GM18861 (cell line): ENCODE data around the gene ARL15.
"Not testable (repeated sequence)": the region's sequence is repeated elsewhere in the genome, so short reads cannot be mapped to it uniquely, and the experiment has no call there.

Experiments used
- ATAC-seq: cut with Tn5 transposase; IDR thresholded peaks from one replicate; pipeline ENCODE4 v1.9.1; 2021; ENCODE audit not compliant: unreplicated experiment

Gene ARL15

DNA sequence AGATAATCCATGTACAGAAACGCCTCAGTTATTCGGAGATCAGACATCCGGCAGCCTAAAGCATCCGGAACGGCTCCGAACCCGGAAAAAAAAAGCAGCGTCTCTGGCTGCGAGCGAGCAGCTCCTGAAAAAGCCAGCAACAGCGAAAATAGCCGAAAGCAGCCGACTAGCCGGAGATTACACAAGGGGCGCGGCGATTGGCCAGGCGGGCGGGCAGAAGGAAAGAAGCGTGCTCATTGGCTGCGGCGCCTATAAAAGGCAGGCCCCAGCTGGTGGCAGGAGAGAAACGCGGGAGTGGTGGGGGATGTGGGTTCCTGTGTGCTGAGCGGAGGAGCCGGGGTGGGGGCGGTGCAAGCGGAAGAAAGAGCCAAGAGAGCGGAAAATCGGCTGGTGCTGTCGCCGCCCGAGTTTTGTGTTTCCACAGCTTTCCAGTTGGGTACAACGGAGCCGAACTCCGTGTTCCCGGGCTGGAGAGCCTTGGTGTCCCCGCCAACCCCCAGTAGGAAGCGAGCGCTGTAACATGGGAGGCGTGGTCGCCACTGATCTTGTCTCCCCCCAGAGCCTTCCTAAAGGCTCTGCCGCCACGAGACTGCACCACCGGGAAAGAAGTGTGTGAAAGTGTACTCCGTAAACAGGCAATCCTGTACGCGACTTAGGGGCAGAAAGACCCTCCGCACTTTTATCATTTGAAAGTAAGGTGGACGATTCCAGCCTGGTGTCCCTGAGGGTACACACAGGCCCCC, at the start of gene ARL15:
Gene ARL15, minus strand, starts transcription at position 141 of the 743 bp plus-strand sequence.
- ATAC-seq, result peak; percentile 94

DNA sequence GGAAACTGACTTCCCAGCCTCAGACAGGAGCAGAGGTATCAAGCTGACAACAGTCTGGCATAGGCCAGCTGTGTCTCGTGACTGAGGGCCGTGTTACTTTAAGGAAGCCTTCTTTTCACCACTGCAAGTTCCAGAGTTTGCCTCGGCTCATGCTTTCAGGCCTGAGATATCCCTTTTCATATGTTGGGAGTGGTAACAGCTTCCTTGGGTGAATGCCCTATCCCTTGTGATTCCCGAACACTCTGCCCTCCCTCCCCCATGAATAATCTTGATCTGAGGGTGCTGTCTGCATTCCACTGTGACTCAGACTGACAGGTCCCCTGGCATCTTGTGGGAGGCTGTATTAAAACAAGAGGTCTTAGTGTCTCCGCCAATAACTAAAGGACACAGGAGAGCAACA, 49.7 kb upstream of the ARL15 start:
- ATAC-seq, result no peak

DNA sequence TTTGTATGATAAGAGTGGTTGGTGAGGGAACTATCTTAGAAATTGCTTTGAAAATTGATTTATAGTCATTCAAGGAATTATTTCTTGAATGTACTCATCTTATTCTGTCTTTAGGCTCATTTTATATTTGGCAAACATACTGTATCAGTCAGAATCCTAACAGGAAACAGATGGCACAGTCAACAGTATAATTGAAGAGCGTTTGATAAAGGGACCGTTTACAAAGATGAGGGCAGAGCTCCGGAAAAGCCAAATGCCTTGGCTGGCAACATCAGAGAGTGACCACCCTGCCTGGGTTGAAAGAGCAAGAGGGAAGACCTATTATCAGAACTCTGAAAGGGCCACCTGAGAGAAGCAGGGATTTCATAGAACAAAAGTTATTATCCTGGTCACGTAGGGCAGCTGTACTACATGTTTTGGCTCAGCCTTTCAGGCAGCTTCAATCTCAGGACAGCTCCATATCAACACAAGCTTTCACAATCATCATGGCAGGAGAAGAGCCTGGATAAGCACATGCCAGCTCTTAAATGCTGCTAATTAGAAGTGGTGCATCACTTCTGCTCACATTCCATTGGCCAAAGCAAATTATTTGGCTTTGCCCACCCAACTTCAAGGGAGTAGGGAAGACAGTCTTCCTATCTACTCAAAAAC, 47.2 kb upstream of the ARL15 start:
- no peak for ATAC-seq

DNA sequence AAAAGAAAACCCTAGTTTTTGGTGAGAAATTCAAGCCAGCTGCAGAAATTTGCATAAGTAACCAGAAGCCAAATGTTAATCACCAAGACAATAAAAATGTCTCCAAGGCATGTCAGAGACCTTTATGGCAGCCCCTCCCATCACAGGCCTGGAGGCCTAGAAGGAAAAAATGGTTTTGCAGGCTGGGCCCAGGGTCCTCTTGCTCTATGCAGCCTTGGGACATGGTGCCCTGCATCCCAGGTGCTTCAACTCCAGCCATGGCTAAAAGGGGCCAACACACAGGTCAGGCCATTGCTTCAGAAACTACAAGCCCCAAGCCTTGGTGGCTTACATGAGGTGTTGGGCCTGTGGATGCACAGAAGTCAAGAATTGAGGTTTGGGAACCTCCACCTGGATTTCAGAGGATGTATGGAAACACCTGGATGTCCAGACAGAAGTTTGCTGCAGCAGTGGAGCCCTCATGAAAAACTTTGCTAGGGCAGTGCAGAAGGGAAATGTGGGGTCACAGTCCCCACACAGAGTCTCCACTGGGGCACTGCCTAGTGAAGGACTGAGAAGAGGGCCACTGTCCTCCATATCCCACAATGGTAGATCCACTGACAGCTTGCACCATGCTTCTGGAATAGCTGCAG, 43.7 kb upstream of the ARL15 start:
- ATAC-seq, result not testable (repeated sequence)

DNA sequence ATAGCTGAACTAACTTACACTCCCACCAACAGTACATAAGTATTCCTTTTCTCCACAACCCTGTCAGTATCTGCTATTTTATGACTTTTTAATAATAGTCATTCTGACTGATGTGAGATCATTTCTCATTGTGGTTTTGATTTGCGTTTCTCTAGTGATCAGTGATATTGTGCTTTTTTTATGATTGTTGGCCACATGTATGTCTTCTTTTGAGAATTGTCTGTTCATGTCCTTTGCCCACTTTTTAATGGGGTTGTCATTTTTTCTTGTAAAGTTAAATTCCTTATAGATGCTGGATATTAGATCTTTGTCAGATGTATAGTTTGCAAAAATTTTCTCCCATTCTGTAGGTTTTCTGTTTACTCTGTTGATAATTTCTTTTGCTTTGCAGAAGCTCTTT, 42.2 kb upstream of the ARL15 start:
- ATAC-seq, result not testable (repeated sequence)

DNA sequence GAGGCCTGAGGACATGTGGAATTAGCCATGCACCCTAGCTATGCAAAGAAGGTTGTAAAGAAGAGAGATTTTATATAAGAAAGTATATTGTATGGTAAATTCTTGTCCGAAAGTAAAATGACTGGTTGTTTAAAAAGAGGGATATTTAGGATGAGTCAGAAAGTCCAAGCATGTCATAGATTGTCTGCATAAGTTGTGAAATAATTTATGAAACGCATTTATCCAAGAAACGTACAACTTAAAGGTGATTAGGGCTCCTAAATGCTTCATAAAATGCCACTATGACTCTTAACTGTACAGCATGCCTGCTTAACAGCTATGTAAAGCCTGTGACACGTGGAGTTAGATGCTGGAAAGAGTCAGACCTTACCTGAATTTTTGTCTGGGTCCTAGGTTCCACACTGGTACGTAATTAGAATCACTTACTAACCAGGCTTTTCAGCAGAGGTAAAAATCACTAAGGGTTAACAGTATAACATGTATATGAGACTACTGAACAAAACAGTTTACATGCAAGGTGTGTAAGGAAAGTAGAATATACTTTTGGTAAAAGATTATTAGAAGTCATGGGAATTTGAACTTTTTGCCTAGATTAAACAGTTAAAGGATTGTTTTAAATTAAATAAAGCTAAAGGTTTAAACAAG, 37.0 kb upstream of the ARL15 start:
- ATAC-seq, result no peak

DNA sequence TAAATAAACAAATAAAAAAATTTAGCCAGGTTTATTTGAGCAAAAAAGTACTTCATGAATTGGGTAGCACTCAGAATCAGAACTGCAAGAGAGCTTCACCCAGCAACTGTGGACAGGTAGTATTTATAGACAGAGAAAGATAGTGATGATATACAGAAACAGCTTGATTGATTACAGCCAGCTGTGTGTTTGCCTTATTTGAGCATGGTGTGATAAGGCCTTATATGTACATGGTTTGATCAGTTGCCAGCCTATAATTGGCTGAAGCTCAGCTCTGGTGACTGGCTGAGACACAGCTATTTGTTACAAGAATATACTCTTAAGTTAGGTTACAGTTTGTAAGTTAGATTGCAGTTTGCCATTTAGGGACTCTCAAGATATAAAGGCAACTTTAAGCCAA, 34.3 kb upstream of the ARL15 start:
- ATAC-seq, result no peak

DNA sequence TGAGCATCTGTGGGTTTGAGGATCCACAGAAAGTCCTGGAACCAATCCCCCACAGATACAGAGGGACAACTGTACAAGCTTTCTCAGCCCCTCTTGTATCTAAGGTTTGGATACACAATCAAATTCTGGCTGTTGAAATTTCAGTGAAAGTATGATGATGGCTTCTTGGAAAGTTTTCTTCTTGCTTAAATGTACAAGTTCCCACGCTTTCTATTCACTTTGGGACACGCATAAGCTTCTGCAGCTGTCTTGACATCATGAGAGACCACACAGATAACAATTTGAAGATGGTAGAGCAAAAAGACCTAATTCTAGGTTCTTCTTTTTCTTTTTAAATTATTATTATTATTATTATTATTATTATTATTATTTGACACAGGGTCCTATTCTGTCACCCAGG, 31.6 kb upstream of the ARL15 start:
- ATAC-seq, result no peak

DNA sequence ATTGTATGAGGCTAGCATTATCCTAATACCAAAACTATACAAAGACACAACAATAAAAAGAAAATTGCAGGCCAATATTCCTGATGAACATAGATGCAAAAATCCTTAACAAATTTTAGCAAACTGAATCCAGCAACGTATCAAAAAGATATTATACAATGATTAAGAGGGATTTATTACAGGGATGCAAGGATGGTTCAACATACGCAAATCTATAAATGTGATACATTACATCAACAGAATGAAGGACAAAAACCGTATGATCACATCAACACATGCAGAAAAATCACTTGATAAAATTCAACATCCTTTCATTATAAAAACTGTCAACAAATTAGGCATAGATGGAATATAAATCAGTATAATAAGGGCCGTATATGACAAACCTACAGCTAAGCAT, 27.1 kb upstream of the ARL15 start:
- no peak for ATAC-seq

DNA sequence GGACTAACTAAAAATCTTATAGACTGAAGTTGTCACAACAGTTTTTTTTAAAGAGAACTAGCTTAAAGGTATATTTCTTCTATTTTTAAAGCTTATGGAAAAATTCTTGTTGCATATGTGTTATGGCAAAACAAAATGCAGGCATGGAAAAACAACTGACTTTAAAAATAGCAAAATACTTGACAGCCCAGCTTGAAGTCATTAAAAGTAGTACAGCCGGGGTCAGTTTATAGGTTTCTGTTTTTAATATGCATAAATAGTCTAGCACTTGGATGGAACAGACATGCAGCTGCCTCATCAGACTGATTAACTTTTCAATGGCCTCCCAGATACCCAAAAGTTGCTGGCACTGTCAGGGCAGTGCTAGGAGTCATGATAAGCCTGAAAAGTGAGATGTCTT, 22.3 kb upstream of the ARL15 start:
- no peak for ATAC-seq

DNA sequence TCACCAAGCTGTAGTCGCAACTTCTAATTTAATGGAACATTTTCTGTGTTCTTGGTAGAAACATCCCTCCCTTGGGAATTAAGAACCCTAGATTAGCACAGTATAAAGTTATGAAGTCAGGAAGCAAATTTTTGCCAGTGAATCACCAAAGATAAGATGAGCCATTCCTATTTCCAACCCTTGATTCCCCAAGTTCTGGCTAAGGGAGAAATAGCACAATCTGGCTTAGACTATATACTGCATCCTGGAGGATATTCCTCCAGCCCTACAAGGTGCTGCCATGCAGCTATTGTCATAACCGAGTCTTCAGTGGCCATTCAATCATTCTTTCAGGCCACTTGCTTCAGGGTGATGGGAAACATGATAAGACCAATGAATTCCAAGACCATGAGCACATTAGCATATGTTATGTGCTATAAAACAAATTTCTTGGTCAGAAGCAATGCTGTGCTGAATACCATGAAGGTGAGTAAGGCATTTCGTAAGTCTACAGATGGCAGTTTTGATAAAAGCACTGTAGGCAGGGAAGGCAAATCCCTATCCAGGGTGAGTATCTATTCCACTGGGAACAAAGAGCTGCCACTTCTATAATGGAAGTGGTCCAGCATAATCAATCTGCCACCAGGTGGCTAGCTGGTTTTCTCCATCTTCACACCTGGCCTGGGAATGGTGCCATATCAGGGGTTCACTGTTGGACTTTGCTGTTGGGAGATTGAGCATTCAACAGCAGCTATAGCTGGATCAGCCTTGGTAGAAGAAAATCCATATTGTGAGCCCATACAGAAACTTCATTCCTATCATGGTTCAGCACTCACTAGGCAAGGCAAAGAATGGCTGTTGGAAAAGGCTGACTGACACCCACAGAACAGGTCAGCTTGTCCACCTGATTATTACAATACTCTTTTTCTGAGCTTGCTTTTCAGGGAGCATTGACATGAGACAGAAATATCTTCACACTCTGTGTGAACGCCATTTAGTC, 19.6 kb upstream of the ARL15 start:
- ATAC-seq, result no peak

DNA sequence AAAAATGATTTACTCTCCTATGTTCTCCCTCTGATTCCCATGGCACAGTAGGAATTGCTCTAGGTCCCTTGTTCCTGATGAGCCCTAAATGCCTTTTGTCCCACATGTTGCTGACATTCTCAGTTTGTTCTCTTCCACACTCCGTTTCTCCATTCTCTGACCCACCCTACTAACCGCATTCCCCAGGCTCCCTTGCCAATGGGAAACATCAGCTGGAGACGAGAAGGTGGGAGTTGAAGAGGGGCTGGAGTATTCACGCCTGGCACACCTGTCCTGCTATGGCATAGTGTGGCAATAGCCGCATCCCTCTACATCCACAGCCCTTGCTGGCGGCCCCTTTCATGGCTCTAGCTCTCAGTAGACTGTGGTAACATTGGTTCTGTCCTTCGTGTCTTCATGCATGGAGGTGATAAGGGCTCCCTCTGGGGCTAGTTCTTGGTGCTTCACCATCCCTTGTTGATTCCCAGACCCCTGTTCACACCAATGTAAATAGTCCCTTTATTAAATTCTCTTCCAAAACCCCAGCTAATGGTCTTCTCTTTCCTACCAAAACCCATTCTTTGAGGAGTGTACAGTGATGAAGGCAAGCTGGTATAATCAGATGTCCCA, 16.4 kb upstream of the ARL15 start:
- ATAC-seq, result no peak

DNA sequence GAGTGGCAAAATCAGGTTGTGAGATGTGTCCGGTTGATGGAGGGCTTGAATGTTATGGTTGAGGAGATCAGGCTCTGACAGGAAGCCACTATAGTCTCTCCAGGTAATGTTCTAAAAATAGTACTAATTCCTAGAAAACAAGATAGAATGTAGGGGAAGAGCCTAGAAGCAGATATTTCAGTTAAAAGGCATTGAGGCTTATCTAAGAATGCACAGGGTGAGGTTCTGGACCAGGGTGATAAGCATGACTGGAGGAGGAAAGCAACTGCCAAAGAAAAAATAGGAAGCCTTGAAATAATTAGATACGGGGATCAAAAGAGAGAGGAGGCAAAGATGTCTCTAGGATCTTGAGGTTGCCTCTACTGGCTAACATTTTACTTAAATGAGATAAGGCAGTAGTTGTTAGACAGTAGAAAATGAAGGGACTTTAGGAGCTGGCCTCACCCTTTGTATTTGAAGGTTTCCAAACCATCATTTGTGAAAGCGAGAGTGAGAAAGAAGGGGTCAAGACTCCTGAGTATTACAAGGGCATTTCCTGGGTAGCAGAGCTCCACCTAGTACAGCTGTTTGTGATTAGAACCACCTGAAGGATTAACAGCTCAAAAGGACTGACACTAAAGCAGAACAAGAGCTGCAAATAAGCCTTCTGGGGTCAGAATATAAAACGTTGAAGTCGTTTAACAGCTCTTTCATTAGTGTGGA, 15.4 kb upstream of the ARL15 start:
- ATAC-seq, result no peak

DNA sequence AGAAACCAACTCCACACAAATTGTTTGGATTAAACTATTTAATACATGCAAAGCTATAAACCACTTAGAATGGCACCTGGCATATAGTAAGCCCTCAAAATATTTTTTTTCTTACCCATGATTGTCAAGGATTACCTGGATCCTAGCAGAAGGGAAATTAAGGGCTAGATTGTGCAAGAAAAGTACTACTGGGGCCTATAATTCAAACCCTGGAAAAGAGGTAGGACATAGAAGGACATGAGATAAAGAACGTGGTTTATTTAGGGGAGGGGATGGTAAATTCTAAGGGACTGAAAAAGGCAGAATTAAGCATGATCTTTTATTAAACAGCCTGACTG, 14.9 kb upstream of the ARL15 start:
- no peak for ATAC-seq

DNA sequence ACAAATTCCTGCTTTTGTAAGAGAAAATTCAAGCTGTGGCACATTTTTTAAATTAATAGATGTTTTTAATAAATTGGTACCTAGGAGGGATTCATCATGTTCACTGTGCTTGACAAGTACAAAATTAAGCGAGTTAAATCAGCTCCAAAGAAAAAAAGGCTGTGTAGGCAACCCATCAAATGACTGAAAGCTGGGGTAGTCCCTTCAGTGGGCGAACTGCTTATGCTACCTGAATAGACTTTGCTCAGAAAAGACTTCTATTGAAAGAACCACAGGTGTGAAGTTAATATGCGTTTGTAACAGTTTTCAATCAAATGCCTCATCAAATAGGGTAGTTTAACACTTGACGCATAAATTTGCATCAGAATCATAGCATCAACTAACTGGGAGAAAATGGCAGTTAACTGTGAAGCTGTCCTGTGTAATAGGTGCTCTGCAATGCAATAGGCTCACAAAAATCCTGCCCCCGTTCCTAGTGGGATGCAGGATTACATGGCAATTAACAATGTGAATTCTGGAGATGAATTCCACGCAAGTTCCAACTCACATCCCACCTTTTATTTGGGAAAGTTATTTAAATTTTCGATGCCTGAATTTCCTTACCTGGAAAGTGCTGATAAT, 14.4 kb upstream of the ARL15 start:
- ATAC-seq, result no peak

DNA sequence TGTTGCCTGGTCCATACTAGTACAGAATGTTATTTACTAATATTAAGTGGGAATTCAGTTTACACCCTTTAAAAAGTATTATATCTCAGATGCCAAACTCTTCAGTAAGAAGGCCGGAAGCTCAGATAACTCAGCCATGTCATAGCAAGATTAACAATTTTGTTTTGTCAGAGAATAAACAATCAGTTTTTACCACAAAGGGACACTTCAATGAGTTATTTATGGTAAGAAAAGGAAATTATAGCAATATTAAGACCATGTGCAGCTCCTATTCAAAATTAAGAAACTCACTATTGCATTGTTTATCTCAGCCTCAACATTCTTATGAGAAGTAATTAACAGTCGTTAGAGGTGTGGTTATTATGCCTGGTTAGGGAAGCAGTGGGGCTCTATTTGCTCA, 13.1 kb upstream of the ARL15 start:
- no peak for ATAC-seq

DNA sequence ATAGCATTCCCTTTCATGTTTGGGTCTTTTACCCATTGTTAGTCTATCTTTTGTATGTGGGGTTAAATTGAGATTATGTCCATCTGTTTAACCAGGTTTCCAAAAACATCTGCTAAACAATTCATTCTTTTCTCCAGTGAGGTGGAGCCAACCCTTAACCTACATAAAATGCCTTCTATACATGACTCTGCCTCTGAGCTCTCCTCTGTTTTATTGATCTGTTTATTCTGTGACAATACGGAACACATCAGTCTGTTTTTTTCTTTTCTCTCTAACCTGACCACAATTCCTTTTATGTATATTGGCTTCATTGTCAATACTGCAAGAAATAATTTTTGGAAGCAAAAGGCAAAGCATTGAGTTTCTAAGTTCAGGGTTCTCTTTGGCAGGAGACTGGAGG, 9.9 kb upstream of the ARL15 start:
- no peak for ATAC-seq

DNA sequence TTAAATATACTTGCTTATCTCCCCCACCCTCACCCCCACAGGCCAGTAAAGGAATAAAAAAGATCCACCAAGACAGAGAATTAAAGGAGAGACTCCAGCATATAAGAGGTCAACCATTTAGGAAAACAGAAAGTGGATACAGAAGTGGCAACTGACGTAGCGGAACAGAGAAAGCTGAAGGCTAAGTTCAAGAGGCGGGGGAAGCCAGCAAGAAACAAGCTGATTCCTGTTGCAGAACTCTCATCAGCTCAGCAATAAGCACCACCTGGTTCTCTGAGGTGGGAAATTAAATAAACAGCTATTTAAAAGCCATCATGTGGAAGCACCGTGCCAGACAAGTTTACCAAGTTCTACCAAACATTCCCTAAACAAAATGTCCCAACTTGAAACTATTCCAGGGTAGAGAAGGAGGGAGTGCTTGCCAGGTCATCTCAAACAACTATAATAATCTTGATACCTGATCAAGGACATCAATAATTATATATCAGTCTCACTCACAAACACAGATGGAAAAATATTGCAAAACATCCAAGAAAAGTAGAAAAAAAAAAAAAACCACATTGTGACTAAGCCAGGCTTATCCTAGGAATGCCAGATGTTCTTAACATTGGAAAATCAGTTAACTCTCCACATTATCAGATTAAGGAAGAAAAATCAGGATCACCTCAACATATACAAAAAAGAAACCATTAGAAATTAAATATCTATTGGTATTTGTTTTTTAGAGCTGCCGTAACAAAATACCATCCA, 7.3 kb upstream of the ARL15 start:
- no peak for ATAC-seq
